ENCODE measurements around the gene HAPSTR1. TPM values are rescaled to one million over a fixed set of nuclear protein-coding genes. Genes with fewer than 3 reads are reported as not detected.

The HAPSTR1 gene
- total RNA-seq, 1 experiment from 2014 or later, result 88.9 TPM

DNA sequence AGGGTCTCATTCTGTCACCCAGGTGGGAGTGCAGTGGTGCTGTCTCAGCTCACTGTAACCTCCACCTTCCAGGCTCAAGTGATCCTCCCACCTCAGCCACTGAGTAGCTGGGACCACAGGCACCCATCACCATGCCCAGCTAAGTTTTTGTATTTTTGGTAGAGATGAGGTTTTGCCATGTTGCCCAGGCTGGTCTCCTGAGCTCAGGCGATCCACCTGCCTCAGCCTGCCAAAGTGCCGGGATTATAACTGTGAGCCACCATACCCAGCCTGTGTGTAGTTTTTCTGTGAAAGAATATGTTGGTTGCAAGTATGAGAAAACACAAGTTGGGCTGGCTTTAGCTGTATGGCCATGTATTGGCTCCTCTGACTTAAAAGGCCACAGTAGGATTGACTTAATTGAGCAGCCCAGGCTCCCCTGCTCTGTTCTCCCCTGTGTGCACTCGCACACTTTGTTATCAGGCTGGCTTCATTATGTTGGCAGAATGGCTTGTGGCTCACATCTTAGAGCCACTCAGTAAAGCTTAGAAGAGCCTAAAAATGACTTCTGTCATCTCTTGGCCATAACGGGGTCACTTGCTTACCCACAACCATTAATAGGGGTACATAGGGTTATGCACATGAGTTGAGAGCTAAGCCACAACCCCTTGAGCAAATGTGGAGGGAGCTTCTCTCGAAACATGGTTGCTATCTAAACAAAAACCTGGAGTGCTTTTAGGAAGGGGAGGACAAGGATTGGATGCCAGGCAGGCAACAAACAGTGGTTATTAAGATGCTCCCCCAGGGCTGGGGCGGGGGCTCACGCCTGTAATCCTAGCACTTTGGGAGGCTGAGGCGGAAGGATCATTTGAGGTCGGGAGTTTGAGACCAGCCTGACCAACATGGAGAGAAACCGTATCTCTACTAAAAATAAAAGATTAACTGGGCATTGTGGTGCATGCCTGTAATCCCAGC, 6.1 kb downstream of the HAPSTR1 start:
- Mint-ChIP-seq H3K4me1 (ENCODE audit: insufficient read depth, unreplicated experiment) (peaks cover 47% of the 10 kb centered on the region), H3K4me3 (ENCODE audit: unreplicated experiment) (no peak overlapping the region), H3K36me3 (ENCODE audit: insufficient read depth, unreplicated experiment) (peaks cover 95% of the 10 kb centered on the region), H3K9me3 (ENCODE audit: unreplicated experiment) (no peaks in the 10 kb centered on the region), H3K27ac (ENCODE audit: low read depth, unreplicated experiment) (peak overlapping the region; percentile 35), H3K27me3 (ENCODE audit: insufficient read depth, unreplicated experiment) (no peaks in the 10 kb centered on the region)
- DNase-seq (ENCODE audit: unreplicated experiment), result no peak
- CTCF ChIA-PET, result interaction anchor here (0.6 to 1.4 kb wide), 3 partner anchors 41 to 89 kb away, joined by 3 to 5 read pairs (median 4); no protein-coding TSS in a partner anchor
- BruUV-seq (replicated peaks), result no TSS peak
- POLR2A ChIA-PET, result interaction anchor here (0.6 kb wide), 2 partner anchors 14 to 120 kb away, joined by 4 read pairs; no protein-coding TSS in a partner anchor
- no peak for TF ChIP-seq CTCF (IDR thresholded peaks at IDR 0.05; ENCODE audit: unreplicated experiment)
- intact Hi-C loops (cut with micrococcal nuclease), result loop anchor here (10.0 kb wide), 1 partner anchor 163 kb away; no protein-coding TSS in a partner anchor

DNA sequence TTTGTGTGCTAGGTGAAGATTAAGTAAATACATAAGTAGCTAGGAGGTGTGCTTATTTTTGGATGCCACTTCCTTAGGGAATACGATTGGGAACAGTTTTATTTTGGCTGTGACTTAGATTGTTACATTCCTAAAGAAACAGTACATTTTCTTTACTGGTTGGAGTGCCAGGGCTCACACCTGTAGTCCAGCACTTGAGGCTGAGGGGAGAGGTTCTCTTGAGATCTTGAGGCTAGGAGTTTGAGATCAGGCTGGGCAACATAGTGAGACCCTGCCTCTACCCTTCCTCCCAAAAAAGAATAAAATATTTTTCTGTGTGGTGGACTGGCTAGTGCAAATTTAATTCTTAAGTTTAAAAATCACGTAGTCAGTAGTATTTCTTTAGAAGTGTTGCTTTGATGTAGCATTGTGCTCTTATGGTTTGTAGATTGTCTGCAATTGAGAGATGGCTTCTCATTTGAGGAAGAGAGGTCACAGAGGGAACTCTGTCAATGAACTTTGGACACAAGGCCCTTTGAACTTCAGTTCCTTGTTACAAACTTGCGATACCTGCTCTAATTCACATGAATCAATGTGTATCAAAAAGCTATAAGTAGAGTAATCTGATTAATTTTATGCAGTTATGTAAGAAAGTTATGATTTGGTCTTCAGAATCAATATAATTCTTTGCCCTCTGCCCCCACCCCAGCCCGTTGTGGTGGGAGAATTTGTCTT, 7.1 kb downstream of the HAPSTR1 start:
- Mint-ChIP-seq H3K27me3 (ENCODE audit: insufficient read depth, unreplicated experiment) (no peaks in the 10 kb centered on the region), H3K27ac (ENCODE audit: low read depth, unreplicated experiment) (peak overlapping the region; percentile 35), H3K4me3 (ENCODE audit: unreplicated experiment) (no peak overlapping the region), H3K9me3 (ENCODE audit: unreplicated experiment) (no peaks in the 10 kb centered on the region), H3K4me1 (ENCODE audit: insufficient read depth, unreplicated experiment) (peaks cover 41% of the 10 kb centered on the region), H3K36me3 (ENCODE audit: insufficient read depth, unreplicated experiment) (peaks cover 95% of the 10 kb centered on the region)
- no peak for DNase-seq (ENCODE audit: unreplicated experiment)
- POLR2A ChIA-PET, result interaction anchor here (0.9 kb wide), 1 partner anchor 15 kb away, joined by 3 read pairs; no protein-coding TSS in a partner anchor
- CTCF ChIA-PET, result interaction anchor here (0.6 to 0.7 kb wide), 4 partner anchors 22 to 67 kb away, joined by 3 to 5 read pairs (median 4); no protein-coding TSS in a partner anchor
- intact Hi-C loops (cut with micrococcal nuclease), result loop anchor here (10.0 kb wide), 1 partner anchor 164 kb away; no protein-coding TSS in a partner anchor
- no peak for TF ChIP-seq CTCF (IDR thresholded peaks at IDR 0.05; ENCODE audit: unreplicated experiment)
- BruUV-seq (replicated peaks), result no TSS peak

GRCh38 chr16:9099131-9099625, 7.7 kb downstream of the HAPSTR1 start:
- Mint-ChIP-seq H3K9me3 (ENCODE audit: unreplicated experiment) (no peaks in the 10 kb centered on the region), H3K27me3 (ENCODE audit: insufficient read depth, unreplicated experiment) (no peaks in the 10 kb centered on the region), H3K4me3 (ENCODE audit: unreplicated experiment) (no peak overlapping the region), H3K4me1 (ENCODE audit: insufficient read depth, unreplicated experiment) (peaks cover 39% of the 10 kb centered on the region), H3K27ac (ENCODE audit: low read depth, unreplicated experiment) (peak overlapping the region; percentile 35), H3K36me3 (ENCODE audit: insufficient read depth, unreplicated experiment) (peaks cover 95% of the 10 kb centered on the region)
- peak; percentile 58 for DNase-seq (ENCODE audit: unreplicated experiment)
- no peak for TF ChIP-seq CTCF (IDR thresholded peaks at IDR 0.05; ENCODE audit: unreplicated experiment)
- ChIA-PET POLR2A (interaction anchor here (0.7 to 0.9 kb wide), 2 partner anchors 14 to 140 kb away, joined by 3 read pairs; no protein-coding TSS in a partner anchor), CTCF (interaction anchor here (0.6 to 0.9 kb wide), 3 partner anchors 22 to 67 kb away, joined by 3 to 4 read pairs (median 3); no protein-coding TSS in a partner anchor)
- no TSS peak for BruUV-seq (replicated peaks)
- intact Hi-C loops (cut with micrococcal nuclease), result loop anchor here (10.0 kb wide), 1 partner anchor 164 kb away; no protein-coding TSS in a partner anchor
